GM18907 (cell line): ENCODE data around the gene UGT1A3.

Experiments
- ATAC-seq: cut with Tn5 transposase; IDR thresholded peaks from one replicate; pipeline ENCODE4 v1.9.1; 2021; ENCODE audit warnings: mild to moderate bottlenecking, moderate library complexity; ENCODE audit not compliant: unreplicated experiment

Gene UGT1A3

GRCh38 chr2:233756429-233757081 is 27.7 kb downstream of the UGT1A3 start:
- no peak for ATAC-seq

GRCh38 chr2:233758141-233758540 is 29.3 kb downstream of the UGT1A3 start:
- no peak for ATAC-seq

- ATAC-seq, result no peak
These were observed 30.0 kb downstream of the UGT1A3 start for GRCh38 chr2:233758849-233759248.

GRCh38 chr2:233760043-233760442 is 31.2 kb downstream of the UGT1A3 start, which contains the start of gene UGT1A1:
Gene UGT1A1, plus strand, starts transcription at chr2:233760270. Its CDS starts 18 bp downstream, at chr2:233760288.
- ATAC-seq, result no peak

GRCh38 chr2:233761040-233761769 is 32.4 kb downstream of the UGT1A3 start:
- no peak for ATAC-seq

GRCh38 chr2:233764264-233764663 is 35.4 kb downstream of the UGT1A3 start:
- no peak for ATAC-seq

- no peak for ATAC-seq
These were observed 35.9 kb downstream of the UGT1A3 start for GRCh38 chr2:233764761-233765160.

GRCh38 chr2:233766416-233766815 is 37.6 kb downstream of the UGT1A3 start:
- ATAC-seq, result no peak

- ATAC-seq, result no peak
These were observed 39.2 kb downstream of the UGT1A3 start for GRCh38 chr2:233768076-233768475.

GRCh38 chr2:233769260-233769659 is 40.4 kb downstream of the UGT1A3 start:
- ATAC-seq, result no peak

GRCh38 chr2:233772153-233772552 is 43.3 kb downstream of the UGT1A3 start:
- ATAC-seq, result no peak

GRCh38 chr2:233772583-233772982 is 43.7 kb downstream of the UGT1A3 start:
- no peak for ATAC-seq

- ATAC-seq, result no peak
These were observed 45.0 kb downstream of the UGT1A3 start for GRCh38 chr2:233773854-233774253.

GRCh38 chr2:233775414-233775813 is 46.6 kb downstream of the UGT1A3 start:
- no peak for ATAC-seq

GRCh38 chr2:233778030-233778429 is 49.2 kb downstream of the UGT1A3 start, which contains the start of gene MROH2A:
Gene MROH2A, plus strand, starts transcription at chr2:233778330. Its CDS starts 1,029 bp downstream, at chr2:233779359.
- ATAC-seq, result no peak

GRCh38 chr2:233779722-233780121 is 50.9 kb downstream of the UGT1A3 start:
- no peak for ATAC-seq

GRCh38 chr2:233780771-233781170 is 51.9 kb downstream of the UGT1A3 start:
- no peak for ATAC-seq

- no peak for ATAC-seq
These were observed 60.7 kb downstream of the UGT1A3 start for GRCh38 chr2:233789554-233789953.

- no peak for ATAC-seq
These were observed 62.5 kb downstream of the UGT1A3 start for GRCh38 chr2:233791151-233791882.

GRCh38 chr2:233791883-233792329 is 63.1 kb downstream of the UGT1A3 start:
- ATAC-seq, result no peak

GRCh38 chr2:233792720-233793119 is 63.9 kb downstream of the UGT1A3 start:
- no peak for ATAC-seq
